Breast epithelium (tissue), 4 donors: Measurements from ENCODE around the gene CAPZA2. TPM values are rescaled to one million over a fixed set of nuclear protein-coding genes. Genes with fewer than 3 reads are reported as not detected.

Experiments
- DNase-seq, 2 donors: peaks; one replicate each; pipeline ENCODE4 v3.0.0-alpha.2; 2019; ENCODE audit warnings: low spot score in 2 of 2
- H3K27ac ChIP-seq, 2 donors: fragments of 200-600 bp; sonication (generic) in 1 of 2; one replicate each; pipeline ENCODE4 v1.5.1; 2016 to 2019; ENCODE audit warnings: mild to moderate bottlenecking in 1 of 2
- H3K27me3 ChIP-seq, 2 donors: fragments of 200-600 bp; sonication (generic) in 1 of 2; one replicate each; pipeline versions ENCODE4 v1.5.1 to v1.6.0; 2017 to 2019; ENCODE audit warnings: control low read depth in 1 of 2, mild to moderate bottlenecking in 1 of 2
- H3K36me3 ChIP-seq: fragments of 200-600 bp; one replicate; pipeline ENCODE4 v1.5.1; 2019
- H3K4me1 ChIP-seq, 2 donors: fragments of 200-600 bp; sonication (generic); one replicate each; pipeline ENCODE4 v1.5.1; 2016 to 2019; ENCODE audit warnings: control low read depth in 1 of 2
- H3K4me3 ChIP-seq, 3 donors: fragments of 200-600 bp; sonication (generic); 1 replicate in 2 of 3; 2 replicates in 1 of 3; pipeline ENCODE4 v1.5.1; 2016 to 2019; ENCODE audit warnings: mild to moderate bottlenecking in 3 of 3, moderate library complexity in 2 of 3
- H3K9me3 ChIP-seq, 2 donors: fragments of 200-600 bp; sonication (generic) in 1 of 2; one replicate each; pipeline ENCODE4 v1.5.1; 2016 to 2019; ENCODE audit warnings: control low read depth in 1 of 2
- POLR2A ChIP-seq: fragments of 450-650 bp; IDR thresholded peaks from one replicate; pipeline ENCODE4 v1.6.1; 2016; ENCODE audit warnings: antibody characterized with exemption, mild to moderate bottlenecking, moderate library complexity
- POLR2AphosphoS5 ChIP-seq, 3 donors: sonication (generic); formaldehyde crosslinking; IDR thresholded peaks; one replicate each; pipeline ENCODE4 v1.6.1; 2017; ENCODE audit warnings: antibody characterized with exemption in 3 of 3
- intact Hi-C: fragments of 100-400 bp; cut with DNase I; formaldehyde crosslinking; loops from one replicate; pipeline ENCODE4 v1.15.1; 2023; ENCODE audit warnings: low total_unique reads
- total RNA-seq, 3 donors: library from RNA; depleted of rRNA; stranded (reverse); fragments of >200 nt; gene quantifications; one replicate each; pipeline ENCODE4 v1.1.0, GENCODE V29; 2016
- TF ChIP-seq, protein P1 (sequence below), 3 donors: fragments of 450-650 bp; IDR thresholded peaks; one replicate each; pipeline ENCODE4 v1.5.1; 2016 to 2017; ENCODE audit warnings: antibody characterized with exemption in 3 of 3, mild to moderate bottlenecking in 3 of 3, moderate library complexity in 3 of 3

Gene CAPZA2
- total RNA-seq, 3 donors from 2014 or later: 117 to 138 (median 134) TPM

DNA sequence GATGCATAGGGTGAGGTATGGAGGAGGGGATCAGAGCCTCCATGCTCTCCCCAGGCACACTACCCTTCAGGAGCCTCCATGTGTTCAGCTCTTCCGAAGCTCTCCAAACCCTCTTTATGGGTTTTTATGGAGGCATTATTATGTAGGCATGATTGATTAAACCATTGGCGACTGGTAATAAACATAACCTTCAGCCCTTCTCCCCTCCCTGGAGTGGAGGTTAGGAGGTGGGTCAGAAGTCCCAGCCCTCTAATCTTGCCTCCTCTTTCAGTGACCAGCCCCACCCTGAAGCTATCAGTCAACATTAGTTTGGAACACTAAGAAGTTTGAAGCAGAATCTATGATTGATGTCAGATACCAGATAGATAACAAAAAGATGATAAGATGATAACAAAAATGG, 23.3 kb downstream of the CAPZA2 start:
- Histone ChIP-seq H3K27ac (no peak overlapping the region), H3K4me1 (no peaks in the 10 kb centered on the region), H3K4me3 (no peak overlapping the region), H3K27me3 (no peaks in the 10 kb centered on the region), H3K9me3 (peaks cover 0 to 4% of the 10 kb centered on the region in 2 donors), H3K36me3 (no peaks in the 10 kb centered on the region)
- no peak for DNase-seq
- intact Hi-C loops: no loop called here
- TF ChIP-seq POLR2AphosphoS5 (IDR thresholded peaks at IDR 0.05) (no peak), POLR2A (no peak)
- TF ChIP-seq, protein P1, sequence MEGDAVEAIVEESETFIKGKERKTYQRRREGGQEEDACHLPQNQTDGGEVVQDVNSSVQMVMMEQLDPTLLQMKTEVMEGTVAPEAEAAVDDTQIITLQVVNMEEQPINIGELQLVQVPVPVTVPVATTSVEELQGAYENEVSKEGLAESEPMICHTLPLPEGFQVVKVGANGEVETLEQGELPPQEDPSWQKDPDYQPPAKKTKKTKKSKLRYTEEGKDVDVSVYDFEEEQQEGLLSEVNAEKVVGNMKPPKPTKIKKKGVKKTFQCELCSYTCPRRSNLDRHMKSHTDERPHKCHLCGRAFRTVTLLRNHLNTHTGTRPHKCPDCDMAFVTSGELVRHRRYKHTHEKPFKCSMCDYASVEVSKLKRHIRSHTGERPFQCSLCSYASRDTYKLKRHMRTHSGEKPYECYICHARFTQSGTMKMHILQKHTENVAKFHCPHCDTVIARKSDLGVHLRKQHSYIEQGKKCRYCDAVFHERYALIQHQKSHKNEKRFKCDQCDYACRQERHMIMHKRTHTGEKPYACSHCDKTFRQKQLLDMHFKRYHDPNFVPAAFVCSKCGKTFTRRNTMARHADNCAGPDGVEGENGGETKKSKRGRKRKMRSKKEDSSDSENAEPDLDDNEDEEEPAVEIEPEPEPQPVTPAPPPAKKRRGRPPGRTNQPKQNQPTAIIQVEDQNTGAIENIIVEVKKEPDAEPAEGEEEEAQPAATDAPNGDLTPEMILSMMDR (IDR thresholded peaks at IDR 0.05): no peak

DNA sequence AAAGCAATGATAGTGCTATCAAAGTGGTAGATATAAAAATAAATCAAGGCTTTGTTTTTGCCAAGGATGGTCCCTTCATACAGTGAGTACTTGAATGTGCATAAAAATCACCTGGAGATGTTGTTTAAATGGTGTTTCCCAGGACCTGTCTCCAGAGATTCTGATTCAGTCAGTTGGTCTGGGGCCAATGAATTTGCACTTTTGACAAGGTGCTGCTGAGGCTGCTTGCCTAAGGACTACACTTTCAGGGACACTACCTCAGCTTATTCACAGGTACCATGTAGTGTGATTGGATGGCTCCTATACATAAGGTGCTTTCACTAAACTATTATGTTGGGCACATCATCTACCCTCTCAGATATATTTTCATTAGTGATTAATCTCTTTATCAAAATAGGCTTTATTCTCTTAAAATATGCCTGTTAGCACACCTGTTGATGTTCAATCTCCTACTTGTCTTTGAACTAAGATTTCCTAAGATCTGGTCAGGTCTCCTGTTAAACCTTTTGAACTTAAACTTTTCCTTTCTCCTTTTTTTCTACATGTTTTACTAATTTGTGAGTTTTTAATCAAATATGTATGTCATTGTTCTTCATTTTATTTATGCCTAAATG, 24.3 kb downstream of the CAPZA2 start:
- no peaks in the 10 kb centered on the region for H3K36me3 ChIP-seq
- intact Hi-C loops: no loop called here
- TF ChIP-seq, protein P1 (IDR thresholded peaks at IDR 0.05): no peak
- TF ChIP-seq POLR2A: no peak
- TF ChIP-seq POLR2AphosphoS5 (IDR thresholded peaks at IDR 0.05): no peak
- no peak for DNase-seq
- H3K9me3 ChIP-seq: peaks cover 0 to 4% of the 10 kb centered on the region in 2 donors
- H3K27ac ChIP-seq: no peak overlapping the region
- no peaks in the 10 kb centered on the region for H3K27me3 ChIP-seq
- H3K4me1 ChIP-seq: no peaks in the 10 kb centered on the region
- no peak overlapping the region for H3K4me3 ChIP-seq

DNA sequence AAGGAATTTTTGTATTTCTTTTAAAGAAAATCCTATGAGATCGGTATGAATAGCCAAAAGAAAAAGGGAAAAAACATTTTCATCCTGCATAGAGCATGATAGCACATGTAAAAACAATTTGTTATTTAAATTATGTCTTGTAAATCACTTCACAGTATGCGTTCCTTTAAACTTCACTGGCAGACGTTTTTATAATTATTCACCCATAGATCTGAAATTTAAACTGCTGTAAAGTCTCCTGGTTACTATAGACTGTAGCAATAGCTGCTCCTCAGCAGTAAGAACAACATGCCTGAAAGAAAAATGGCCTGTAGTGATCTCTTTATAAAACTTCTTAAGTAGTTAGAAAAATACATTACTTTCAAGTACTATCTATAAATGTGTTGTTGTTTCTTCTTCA, 26.5 kb downstream of the CAPZA2 start:
- Histone ChIP-seq H3K36me3 (no peaks in the 10 kb centered on the region), H3K9me3 (peaks cover 0 to 4% of the 10 kb centered on the region in 2 donors), H3K27me3 (no peaks in the 10 kb centered on the region), H3K4me1 (no peaks in the 10 kb centered on the region), H3K27ac (no peak overlapping the region), H3K4me3 (no peak overlapping the region)
- intact Hi-C loops: no loop called here
- TF ChIP-seq POLR2AphosphoS5 (IDR thresholded peaks at IDR 0.05) (no peak), POLR2A (no peak)
- TF ChIP-seq, protein P1 (IDR thresholded peaks at IDR 0.05): no peak
- DNase-seq: no peak

DNA sequence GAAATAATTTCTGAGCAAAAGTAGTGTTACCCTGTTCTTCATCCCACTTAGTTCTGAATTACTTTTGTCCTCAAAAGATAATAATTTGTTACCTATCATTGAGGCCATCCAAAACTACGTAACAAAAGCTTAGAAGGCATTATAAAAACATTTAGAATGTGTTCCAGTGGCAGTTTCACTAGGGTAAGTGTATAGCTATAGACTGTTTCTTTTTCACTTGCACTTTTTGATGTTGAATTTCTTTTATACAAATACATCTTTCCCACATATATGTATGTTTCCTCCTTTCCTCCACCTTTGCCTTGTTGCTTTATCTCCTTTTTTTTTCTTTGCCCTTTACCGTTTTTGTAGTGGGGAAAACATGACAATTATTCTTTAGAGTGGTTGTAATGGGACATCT, 33.5 kb downstream of the CAPZA2 start:
- no peaks in the 10 kb centered on the region for H3K27me3 ChIP-seq
- no peak overlapping the region for H3K4me3 ChIP-seq
- H3K9me3 ChIP-seq: no peaks in the 10 kb centered on the region
- H3K4me1 ChIP-seq: no peaks in the 10 kb centered on the region
- no peak for DNase-seq
- H3K27ac ChIP-seq: no peak overlapping the region
- intact Hi-C loops: no loop called here
- H3K36me3 ChIP-seq: no peaks in the 10 kb centered on the region
- TF ChIP-seq POLR2A: no peak
- no peak for TF ChIP-seq POLR2AphosphoS5 (IDR thresholded peaks at IDR 0.05)
- TF ChIP-seq, protein P1 (IDR thresholded peaks at IDR 0.05): no peak

DNA sequence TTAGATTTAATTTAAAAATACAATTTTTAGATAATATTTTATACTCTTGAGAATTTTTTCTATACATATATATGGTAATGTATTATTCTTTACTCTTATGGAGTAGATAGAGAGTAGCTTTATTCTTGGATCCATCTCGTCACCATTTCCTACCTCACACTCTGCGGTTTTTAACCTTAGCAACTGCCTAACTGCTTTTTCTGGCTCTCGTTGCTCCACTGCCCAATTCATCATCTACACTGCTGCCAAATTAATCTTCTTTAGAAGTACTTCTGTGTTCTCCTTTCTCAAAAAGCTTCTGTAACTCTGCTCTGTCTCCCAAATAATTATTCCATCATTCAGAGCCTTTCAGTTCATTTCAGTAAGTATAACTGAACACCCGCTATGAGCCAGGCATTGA, 35.3 kb downstream of the CAPZA2 start:
- no peak overlapping the region for H3K27ac ChIP-seq
- intact Hi-C loops: no loop called here
- DNase-seq: no peak
- TF ChIP-seq POLR2A (no peak), POLR2AphosphoS5 (IDR thresholded peaks at IDR 0.05) (no peak)
- TF ChIP-seq, protein P1 (IDR thresholded peaks at IDR 0.05): no peak
- no peaks in the 10 kb centered on the region for H3K27me3 ChIP-seq
- no peaks in the 10 kb centered on the region for H3K4me1 ChIP-seq
- no peaks in the 10 kb centered on the region for H3K36me3 ChIP-seq
- no peaks in the 10 kb centered on the region for H3K9me3 ChIP-seq
- no peak overlapping the region for H3K4me3 ChIP-seq
